ENCODE measurements around the gene PHF21B. TPM values are rescaled to one million over a fixed set of nuclear protein-coding genes. Genes with fewer than 3 reads are reported as not detected.

Gene PHF21B
- total RNA-seq, 1 donor from 2014 or later = 37.4 TPM

DNA sequence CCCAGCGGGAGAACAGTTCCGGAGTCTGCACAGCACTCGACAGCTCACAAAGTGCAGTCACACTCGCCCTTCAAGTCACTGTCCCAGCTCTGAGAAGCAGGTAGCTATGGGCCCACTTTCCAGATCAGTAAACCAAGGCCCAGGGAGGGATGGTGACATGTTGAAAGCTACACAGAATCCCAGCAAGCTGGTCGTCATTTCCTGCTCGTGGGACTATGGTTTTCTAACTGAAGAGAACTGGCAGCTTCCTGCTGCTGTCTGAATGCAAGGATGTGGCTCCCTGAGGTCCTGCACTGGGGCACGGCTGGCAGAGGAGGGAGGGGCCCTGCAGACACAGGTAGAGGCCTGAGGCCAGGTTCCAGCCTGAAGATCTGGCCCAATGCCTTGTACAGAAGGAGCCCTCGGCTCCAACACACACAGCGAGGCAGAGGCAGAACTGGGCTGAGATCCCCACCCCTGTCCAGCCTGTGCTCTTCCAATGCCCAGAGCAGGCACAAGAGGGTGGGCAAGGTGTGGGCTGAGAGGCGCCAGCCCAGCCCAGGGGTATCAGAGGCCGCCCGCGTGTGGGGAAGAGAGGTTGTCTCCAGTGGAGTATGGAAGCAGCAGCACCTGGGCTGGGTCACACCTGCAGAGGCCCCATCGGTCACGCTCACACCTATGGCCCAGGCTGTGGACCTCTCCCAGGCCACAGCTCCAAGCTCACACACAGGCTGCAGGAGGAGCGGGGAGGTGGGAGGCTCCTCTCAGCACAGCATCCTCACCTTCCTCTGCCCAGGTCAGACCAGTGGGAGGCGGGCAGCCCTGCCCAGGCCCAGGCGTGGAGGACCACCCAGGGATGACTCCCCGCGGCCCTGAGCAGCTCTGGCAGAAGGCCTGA is 119.2 kb downstream of the PHF21B start:
- DNase-seq (ENCODE audit: low spot score, unreplicated experiment) = no peak
- Mint-ChIP-seq H3K4me1 (ENCODE audit: low read depth) (no peaks in the 10 kb centered on the region), H3K27me3 (no peaks in the 10 kb centered on the region), H3K4me3 (ENCODE audit: low read depth) (no peak overlapping the region), H3K27ac (peak overlapping the region; percentile 47), H3K9me3 (ENCODE audit: low read depth) (no peaks in the 10 kb centered on the region), H3K36me3 (ENCODE audit: insufficient read depth) (peaks cover 2% of the 10 kb centered on the region)
- no peak for TF ChIP-seq CTCF (IDR thresholded peaks at IDR 0.05; ENCODE audit: unreplicated experiment)

DNA sequence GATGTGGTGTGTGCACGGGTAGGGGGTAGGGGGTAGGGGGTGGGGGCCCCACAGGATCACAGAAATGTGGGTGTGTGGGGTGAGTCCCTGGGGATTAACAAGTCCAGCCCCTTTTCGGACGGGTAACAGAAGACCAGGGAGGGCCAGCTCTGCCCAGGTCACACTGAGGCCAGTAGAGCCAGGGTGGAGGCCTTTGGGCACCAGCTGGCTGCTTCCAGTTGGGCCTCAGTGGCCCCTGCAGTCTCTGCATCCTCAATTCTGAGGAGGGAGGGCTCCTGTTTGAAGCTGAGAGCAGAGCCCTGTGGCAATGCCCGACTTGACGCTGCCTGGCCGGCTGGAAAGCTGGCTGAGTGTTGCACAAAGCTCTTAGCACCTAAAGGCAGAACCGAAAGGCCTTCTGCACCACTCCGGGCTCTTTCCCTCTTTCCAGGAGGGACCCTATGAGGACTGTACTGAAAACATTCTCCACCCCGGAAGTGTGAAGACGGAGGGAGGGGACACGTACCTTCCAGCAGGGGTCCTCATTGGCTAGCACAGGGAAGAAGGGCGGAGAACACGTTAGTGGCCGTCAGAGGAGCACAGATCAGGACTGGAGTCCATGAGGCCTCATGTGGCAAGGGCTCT is 120.4 kb downstream of the PHF21B start:
- no peak for TF ChIP-seq CTCF (IDR thresholded peaks at IDR 0.05; ENCODE audit: unreplicated experiment)
- H3K27me3 Mint-ChIP-seq = no peaks in the 10 kb centered on the region
- no peaks in the 10 kb centered on the region for H3K4me1 Mint-ChIP-seq (ENCODE audit: low read depth)
- no peak overlapping the region for H3K4me3 Mint-ChIP-seq (ENCODE audit: low read depth)
- H3K9me3 Mint-ChIP-seq (ENCODE audit: low read depth) = no peaks in the 10 kb centered on the region
- no peak overlapping the region for H3K27ac Mint-ChIP-seq
- no peak for DNase-seq (ENCODE audit: low spot score, unreplicated experiment)
- H3K36me3 Mint-ChIP-seq (ENCODE audit: insufficient read depth) = no peaks in the 10 kb centered on the region

DNA sequence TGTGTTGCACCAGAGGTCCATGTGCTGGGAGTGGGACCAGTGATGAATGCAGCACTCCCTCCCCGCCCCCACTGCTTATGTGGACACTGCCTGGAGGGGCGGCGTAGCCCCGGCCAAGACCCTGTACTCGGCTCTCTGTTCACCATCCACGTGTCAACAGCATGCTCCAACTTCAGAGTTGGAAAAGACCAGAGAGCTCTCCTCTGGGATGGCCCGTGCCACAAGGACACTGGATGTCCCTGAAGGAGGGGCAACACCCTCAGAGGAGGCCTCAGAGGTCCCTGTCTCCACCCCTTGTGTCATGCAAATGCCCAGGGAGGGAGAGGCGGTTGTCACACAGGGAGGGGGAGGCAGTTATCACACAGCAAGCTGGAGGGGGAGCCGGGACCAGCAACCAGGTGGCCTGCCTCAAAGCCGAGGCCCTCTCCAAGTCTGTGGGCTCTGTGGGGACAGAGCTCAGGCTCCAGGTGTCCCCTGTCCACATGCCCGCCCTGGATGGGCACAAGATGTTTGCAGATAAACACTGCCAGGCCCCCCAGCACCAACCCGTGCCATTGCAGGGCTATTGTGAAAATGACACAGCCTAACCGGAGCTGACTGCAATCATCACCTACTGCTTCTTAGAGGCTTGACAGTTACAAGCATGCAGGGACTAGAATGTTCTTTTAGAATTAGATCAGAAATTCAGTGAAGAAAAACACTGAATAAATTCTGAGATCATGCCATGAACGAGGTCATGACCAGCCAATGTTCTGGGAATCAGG is 121.1 kb downstream of the PHF21B start:
- H3K4me3 Mint-ChIP-seq (ENCODE audit: low read depth) = no peak overlapping the region
- TF ChIP-seq CTCF (IDR thresholded peaks at IDR 0.05; ENCODE audit: unreplicated experiment) = no peak
- no peaks in the 10 kb centered on the region for H3K9me3 Mint-ChIP-seq (ENCODE audit: low read depth)
- H3K4me1 Mint-ChIP-seq (ENCODE audit: low read depth) = no peaks in the 10 kb centered on the region
- H3K36me3 Mint-ChIP-seq (ENCODE audit: insufficient read depth) = no peaks in the 10 kb centered on the region
- H3K27ac Mint-ChIP-seq = no peak overlapping the region
- no peaks in the 10 kb centered on the region for H3K27me3 Mint-ChIP-seq
- DNase-seq (ENCODE audit: low spot score, unreplicated experiment) = no peak

DNA sequence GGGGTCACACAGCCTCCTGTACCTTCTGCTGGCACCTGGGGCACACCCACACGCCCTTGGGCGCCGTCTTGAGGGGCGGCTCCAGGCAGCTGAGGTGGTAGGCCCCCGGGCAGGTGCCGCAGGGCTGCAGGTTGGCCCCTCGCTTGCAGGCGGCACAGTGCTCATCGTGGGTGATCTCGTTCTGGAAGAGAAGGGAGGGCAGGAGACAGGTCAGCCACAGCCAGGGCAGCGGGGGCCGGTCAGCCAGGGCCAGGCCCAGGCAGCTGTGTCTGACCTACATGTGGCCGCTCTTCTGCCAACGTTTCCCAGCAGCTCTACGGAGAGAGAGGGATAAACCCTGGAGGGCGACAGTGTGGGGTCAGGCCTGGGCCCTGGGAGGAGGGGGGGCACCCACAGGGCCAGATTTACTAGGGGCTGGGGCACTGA is 121.9 kb downstream of the PHF21B start:
- Mint-ChIP-seq H3K4me3 (ENCODE audit: low read depth) (no peak overlapping the region), H3K36me3 (ENCODE audit: insufficient read depth) (no peaks in the 10 kb centered on the region), H3K4me1 (ENCODE audit: low read depth) (no peaks in the 10 kb centered on the region), H3K9me3 (ENCODE audit: low read depth) (no peaks in the 10 kb centered on the region), H3K27me3 (no peaks in the 10 kb centered on the region), H3K27ac (no peak overlapping the region)
- no peak for DNase-seq (ENCODE audit: low spot score, unreplicated experiment)
- TF ChIP-seq CTCF (IDR thresholded peaks at IDR 0.05; ENCODE audit: unreplicated experiment) = no peak

DNA sequence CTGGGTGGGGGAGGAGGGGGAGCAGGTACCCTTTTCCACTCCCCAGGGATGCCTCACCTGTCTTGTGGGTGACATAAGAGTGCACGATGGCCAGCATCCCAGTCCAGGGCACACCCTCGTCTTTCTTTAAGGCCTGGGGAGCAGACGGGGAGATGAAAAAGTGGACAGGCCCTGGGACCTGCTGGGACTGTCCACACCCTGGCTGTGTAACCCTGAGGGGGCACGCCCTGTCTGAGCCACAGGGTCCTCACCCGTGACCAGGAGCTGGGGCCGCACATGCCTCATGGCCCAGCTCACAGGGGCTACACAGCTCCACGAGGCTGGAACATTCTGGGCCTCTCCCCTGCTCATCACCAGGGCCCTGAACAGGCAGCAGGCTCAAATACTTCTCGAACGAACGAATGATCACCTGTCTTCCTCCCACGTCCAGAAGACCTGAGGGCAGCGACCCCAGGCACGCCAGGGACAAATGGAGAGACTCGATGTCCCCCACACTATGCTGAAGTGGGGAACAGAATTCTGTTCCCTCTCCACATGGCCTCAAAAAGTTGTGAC is 123.9 kb downstream of the PHF21B start:
- no peak for DNase-seq (ENCODE audit: low spot score, unreplicated experiment)

More for the DNA sequence above, 123.9 kb downstream of the PHF21B start:
- H3K4me3 Mint-ChIP-seq (ENCODE audit: low read depth) = no peak overlapping the region
- no peak for TF ChIP-seq CTCF (IDR thresholded peaks at IDR 0.05; ENCODE audit: unreplicated experiment)
- H3K27ac Mint-ChIP-seq = no peak overlapping the region
- H3K9me3 Mint-ChIP-seq (ENCODE audit: low read depth) = no peaks in the 10 kb centered on the region
- H3K27me3 Mint-ChIP-seq = no peaks in the 10 kb centered on the region
- no peaks in the 10 kb centered on the region for H3K4me1 Mint-ChIP-seq (ENCODE audit: low read depth)
- H3K36me3 Mint-ChIP-seq (ENCODE audit: insufficient read depth) = peaks cover 4% of the 10 kb centered on the region
